Non-pigmented ciliary epithelial cell (primary cell): ENCODE results near the gene TAS2R14.
A peak's percentile ranks its signal among the peaks of the same experiment; 100 is the strongest.

Source experiments
- DNase-seq: peaks from one replicate; pipeline ENCODE4 v3.0.0-alpha.2; 2010; ENCODE audit warnings: low read depth

Gene TAS2R14

GRCh38 chr12:10939163-10939562, at the start of gene TAS2R14:
Gene TAS2R14, minus strand, starts transcription at chr12:10939263. Its CDS starts 56 bp downstream, at chr12:10939207.
- DNase-seq = no peak

DNA sequence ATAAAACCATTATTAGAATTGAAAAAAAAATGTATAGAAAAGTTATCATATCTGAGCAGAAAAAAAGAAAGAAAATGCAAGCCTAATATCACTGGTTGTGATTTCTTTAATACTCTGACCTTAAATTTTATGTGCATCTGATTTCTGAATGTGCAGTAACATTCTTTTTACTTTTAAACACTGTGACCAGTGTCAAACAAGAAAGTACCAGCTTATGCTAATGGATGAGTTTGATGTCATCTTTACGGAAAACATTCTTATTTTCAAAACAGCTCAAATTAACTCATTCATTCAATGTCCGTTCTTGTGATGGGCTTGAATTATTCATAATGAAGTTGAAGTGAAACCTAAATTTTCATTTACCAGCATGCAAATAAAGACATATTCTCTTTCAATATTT, 47.7 kb upstream of the TAS2R14 start, which contains the start of gene TAS2R50:
Gene TAS2R50, minus strand, starts transcription at position 101 of the 400 bp plus-strand sequence. Its CDS starts 52 bp downstream, at position 49.
- no peak for DNase-seq

- DNase-seq = no peak
These were observed 43.2 kb upstream of the TAS2R14 start for GRCh38 chr12:10982244-10982643.

GRCh38 chr12:10974965-10975364, 35.9 kb upstream of the TAS2R14 start:
- no peak for DNase-seq

DNA sequence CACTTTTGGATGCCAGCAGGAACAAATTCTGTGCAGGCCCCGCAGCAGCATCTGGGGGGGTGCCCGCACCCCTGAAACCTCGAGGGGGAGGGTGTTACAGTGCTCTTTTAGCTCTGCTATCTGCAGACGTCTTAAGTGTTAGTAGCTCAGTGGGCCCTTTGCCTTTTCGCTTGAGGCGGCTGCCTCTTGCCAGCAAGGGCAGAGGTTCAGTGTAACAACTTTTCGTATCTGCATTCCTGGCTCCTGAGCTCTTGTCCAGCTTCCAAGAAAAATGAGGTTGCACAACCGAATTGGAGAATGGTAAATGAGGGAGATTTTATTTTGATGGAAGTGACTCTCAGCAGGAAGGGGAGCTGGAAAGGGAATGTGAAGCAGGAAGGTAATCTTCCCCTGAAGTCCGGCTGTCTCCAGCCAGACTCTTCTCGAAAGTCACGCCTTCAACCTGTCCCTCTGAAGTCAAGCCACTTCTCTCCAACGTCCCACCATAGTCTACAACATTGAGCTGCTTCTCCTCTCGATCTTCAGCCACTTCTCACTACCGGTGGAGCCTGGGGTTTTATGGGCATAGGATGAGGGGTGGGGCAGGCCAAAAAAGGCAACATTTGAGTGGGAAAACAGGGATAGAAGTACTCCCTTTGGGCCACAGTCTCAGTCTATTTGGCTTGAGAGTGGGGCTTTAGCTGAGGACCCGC, 29.8 kb upstream of the TAS2R14 start:
- peak; percentile 31 for DNase-seq

GRCh38 chr12:10967409-10967808, 28.3 kb upstream of the TAS2R14 start:
- DNase-seq = peak; percentile 34

DNA sequence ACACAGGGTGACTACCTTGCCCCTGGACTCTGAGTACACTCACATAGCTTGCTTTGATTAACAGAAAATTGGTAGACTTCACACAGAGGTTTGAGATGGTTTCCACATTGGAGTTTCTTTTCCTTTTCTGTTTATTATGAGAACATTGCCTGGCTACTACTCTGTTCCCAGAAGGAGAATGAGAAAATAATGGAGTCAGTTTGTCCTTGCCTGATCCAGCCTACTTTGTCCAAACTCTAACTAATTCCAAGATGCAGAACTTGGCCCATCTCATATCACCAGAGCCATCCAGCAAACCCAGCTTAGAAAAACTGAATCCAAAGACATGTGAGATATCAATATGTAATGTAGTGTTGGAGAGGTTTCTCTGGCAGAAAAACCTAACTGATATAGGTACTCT, 27.3 kb upstream of the TAS2R14 start:
- DNase-seq = no peak

- no peak for DNase-seq
These were observed 26.4 kb upstream of the TAS2R14 start for GRCh38 chr12:10965476-10965875.

DNA sequence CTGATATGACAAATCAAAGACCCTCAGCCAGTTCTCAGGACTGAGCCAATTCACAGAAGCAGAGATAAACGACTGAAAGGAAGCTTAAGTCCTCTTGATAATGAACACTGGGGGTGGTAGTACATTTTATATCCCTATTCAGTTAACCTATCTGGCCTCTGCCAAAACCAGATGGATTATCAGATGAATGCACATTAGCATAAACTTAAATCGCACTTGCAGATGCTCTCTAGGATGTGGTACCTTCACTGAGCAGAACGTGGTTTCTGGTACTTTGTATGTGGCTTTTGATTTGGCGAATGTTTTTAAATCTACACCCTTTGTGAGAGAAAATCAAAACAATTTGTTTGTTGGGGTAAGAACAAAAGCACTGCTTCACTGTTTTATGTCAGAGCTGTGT, 21.1 kb upstream of the TAS2R14 start:
- no peak for DNase-seq

- DNase-seq = no peak
These were observed 20.7 kb upstream of the TAS2R14 start for GRCh38 chr12:10959804-10960203.

DNA sequence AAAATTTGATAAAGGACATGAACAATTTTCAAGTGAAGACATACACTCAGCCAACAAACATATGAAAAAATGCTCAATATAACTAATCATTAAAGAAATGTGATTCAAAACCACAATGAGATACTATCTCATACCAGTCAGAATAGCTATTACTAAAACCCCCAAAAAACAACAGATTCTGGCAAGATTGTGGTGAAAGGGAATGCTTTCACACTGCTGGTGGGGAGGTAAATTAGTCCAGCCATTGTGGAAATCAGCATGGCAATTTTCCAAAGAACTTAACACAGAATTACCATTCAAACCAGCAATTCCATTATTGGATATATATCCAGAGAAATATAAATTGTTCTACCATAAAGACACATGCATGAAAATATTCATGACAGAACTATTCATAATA, 18.7 kb upstream of the TAS2R14 start:
- no peak for DNase-seq

DNA sequence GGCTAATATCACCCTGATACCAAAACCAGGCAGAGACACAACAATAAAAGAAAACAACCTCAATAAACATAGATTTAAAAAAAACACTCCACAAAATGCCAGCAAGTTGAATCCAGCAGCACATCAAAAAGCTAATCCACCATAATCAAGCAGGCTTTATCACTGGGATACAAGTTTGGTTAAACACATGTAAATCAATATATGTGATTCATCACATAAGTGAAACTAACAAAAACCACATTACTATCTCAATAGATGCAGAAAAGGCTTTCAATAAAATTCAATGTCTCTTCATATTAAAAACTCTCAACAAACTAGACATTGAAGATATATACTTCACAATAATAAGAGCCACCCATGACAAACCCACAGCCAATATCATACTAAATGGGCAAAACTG, 17.0 kb upstream of the TAS2R14 start:
- DNase-seq = no peak

DNA sequence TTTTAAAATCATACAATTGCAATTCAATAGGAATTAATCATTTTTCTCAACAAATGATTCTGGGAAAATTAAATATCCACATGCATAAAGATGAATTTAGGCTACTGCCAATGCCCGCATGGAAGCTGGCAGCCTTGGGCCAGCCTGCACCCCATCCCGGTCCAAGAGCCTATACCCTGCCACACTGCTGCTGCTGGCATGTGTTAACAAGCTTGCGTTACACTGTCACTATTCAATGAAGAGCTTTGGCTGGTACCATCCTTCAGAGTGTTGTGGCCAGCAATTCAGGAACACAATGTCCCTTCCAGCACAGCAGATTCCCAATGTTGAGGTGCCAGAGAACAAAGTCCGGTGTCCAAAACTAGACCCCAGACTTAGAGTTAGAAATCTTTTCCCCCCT, 13.6 kb upstream of the TAS2R14 start:
- no peak for DNase-seq

DNA sequence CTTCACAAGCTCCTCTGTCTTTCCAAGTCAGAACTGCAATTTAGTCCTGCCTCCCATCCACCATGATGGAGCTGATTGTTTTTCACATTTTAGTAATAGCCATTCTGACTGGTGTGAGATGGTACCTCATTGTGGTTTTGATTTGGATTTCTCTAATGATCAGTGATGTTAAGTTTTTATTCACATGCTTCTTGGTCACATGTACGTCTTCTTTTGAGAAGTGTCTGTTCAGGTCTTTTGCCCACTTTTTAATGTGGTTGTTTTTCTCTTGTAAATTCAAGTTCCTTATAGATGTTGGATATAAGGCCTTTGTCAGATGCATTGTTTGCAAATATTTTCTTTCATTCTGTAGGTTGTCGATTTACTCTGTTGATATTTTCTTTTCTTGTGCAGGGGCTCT, 4.1 kb upstream of the TAS2R14 start:
- no peak for DNase-seq

GRCh38 chr12:10941916-10942607, 3.0 kb upstream of the TAS2R14 start:
- no peak for DNase-seq

- DNase-seq = no peak
These were observed 2.3 kb upstream of the TAS2R14 start for GRCh38 chr12:10941369-10941768.

DNA sequence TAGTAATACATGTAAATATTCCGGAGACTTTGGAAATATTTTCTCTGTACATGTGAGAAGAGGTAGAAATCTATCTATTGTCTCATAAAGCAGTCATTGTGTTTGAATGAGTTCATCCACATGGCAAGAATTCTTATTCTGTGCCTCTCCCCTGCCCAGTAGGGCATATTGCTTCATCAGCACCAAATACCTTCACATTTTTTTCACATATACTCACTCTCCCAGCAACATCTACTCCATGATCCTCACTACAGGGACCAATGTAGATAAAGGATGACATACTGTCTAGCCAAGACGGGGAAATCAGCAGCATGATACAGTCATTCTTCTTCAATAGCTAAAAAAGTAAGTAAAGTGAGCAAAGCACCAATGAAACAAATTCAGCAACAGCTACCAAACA, 1.3 kb upstream of the TAS2R14 start:
- DNase-seq = peak; percentile 91

DNA sequence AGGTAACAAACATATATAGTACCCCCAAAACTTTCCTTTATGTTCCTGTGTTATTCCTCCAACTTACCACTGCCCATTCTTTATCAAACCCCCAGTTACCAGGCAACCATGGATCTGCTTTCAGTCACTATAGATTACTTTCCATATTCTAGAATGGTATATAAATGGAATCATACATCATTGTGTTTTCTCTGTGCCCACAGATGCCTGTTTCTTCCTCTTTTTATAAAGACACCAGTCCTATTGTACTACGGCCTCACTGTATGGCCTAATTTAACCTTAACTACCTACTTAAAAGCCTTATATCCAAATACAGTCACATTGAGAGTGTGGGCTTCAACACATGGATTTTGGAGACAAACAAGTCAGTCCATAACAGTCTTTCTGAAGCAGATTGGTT, 2.6 kb downstream of the TAS2R14 start:
- no peak for DNase-seq

DNA sequence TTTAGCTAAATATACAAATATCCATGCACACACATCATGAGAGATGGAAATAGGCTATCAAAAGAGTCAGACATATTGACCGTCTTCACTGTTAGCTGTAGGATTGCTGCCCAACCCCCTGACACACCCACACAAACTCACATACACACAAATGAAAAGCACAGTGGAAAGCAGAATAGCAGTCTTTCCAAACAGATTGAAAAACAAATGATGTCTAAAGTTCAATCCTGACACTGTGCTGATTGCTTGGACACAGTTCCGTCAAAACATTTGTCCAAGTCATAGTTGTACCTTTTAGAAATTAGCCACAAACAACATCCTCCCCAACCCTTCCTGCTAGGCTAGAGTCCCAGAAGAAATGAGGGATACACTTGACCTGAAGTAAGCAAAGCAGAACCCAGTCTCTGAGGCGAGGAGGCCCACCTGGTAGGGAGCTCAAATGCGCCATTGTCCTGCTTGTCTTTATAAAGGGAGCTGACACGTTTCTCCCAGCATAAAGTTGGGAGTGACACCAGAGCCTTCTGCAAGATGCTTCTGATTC, 10.2 kb downstream of the TAS2R14 start, which contains the start of gene PRH2:
Gene PRH2, plus strand, starts transcription at position 491 of the 541 bp plus-strand sequence. Its CDS starts 38 bp downstream, at position 529.
- DNase-seq = no peak

DNA sequence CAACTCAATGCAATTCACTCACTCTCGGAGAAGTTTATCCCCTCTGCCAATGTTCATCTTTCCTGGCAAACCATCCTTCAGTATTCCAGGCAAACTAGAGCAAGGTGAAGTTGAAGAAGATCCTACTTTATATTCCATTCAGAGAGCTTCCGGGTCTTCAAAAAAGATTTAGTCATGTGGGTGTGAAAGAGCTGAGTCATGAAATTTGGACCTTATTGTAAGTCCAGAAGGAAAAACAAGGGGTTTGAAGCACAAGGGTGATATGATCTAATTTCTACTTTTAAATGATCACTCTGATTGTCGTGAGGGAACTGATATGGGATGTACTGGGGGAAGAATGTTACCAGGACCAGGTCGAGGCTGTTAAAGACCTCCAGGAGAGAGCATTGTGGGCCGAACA, 12.8 kb downstream of the TAS2R14 start:
- DNase-seq = no peak

GRCh38 chr12:10919809-10920208, 19.3 kb downstream of the TAS2R14 start:
- no peak for DNase-seq

GRCh38 chr12:10910380-10910779, 28.7 kb downstream of the TAS2R14 start:
- no peak for DNase-seq

DNA sequence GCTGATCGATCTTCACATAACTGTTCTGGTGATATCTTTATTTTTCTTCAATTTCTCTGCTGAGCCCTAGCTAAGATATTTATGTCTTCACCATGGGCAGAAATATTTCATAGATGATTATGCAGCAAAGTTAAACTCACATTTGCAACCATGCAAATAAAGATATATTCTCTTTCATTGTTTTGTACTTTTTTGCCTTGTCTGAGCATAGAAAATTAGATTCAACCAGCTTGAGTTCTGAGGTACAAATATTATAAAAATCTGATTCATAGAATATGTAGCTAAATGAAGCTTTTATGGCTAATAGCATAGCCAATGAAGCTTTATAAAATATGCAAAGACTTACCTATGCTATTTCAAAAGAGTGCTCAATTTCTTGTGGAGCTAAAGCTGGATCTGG, 29.6 kb downstream of the TAS2R14 start, which contains the start of gene TAS2R13:
Gene TAS2R13, minus strand, starts transcription at position 101 of the 400 bp plus-strand sequence. CDS start 264 bp downstream, outside the sequence.
- no peak for DNase-seq
